Measurements from ENCODE around the gene SLC12A8.

- no peak for TF ChIP-seq POLR2A (IDR thresholded peaks at IDR 0.05; ENCODE audit: extremely low read depth, insufficient read length)
- TF ChIP-seq CTCF (IDR thresholded peaks at IDR 0.05; ENCODE audit: low read depth, low read length), result no peak
Measured at GRCh38 chr3:125090649-125091048, 121.9 kb downstream of the SLC12A8 start.
